A549 (cell line): Measurements from ENCODE around the gene CACNG7. TPM values are rescaled to one million over a fixed set of nuclear protein-coding genes. Genes with fewer than 3 reads are reported as not detected.

Experiments
- ATAC-seq, 2 experiments: fragments of 200-7000 bp in 1 of 2; fragments of >200 bp in 1 of 2; cut with Nextera tagmentation in 1 of 2; cut with Tn5 transposase in 1 of 2; 3 replicates each; pipeline versions ENCODE4 v1.8.0 to v1.9.1; 2018 to 2020; ENCODE audit warnings: mild to moderate bottlenecking in 1 of 2, moderate library complexity in 1 of 2
- CTCF ChIA-PET: fragments of 300-600 bp; sonication (Branson Sonifier 250); formaldehyde crosslinking; extraction: SDS; loops from one replicate; lab custom pipeline; 2021; ENCODE audit warnings: antibody characterized with exemption, inconsistent platforms; lab: Yijun Ruan, JAX
- POLR2A ChIA-PET: fragments of 350-600 bp; formaldehyde crosslinking; extraction: SDS; loops from one replicate; lab custom pipeline; 2021; ENCODE audit warnings: antibody characterized with exemption, inconsistent platforms; lab: Yijun Ruan, JAX
- DNase-seq, 2 experiments: peaks; one replicate each; pipeline versions ENCODE4 v3.0.0 to v3.0.0-alpha.2; 2011 to 2016; ENCODE audit warnings: low read depth in 1 of 2, low spot score in 1 of 2
- FAIRE-seq: peaks from 2 replicates; lab custom pipeline; 2011; peaks lifted over from hg19 to GRCh38; lab: Jason Lieb, UNC
- H3K27ac ChIP-seq, 2 experiments: fragments of >200 bp; sonication (Bioruptor Twin); formaldehyde crosslinking; 3 replicates each; pipeline ENCODE4 v1.5.1; 2016 to 2017
- H3K4me1 ChIP-seq: fragments of >200 bp; sonication (Bioruptor Twin); formaldehyde crosslinking; 3 replicates; pipeline ENCODE4 v1.6.1; 2016
- H3K4me2 ChIP-seq: fragments of >200 bp; sonication (Bioruptor Twin); formaldehyde crosslinking; 3 replicates; pipeline ENCODE4 v1.6.1; 2016
- H3K4me3 ChIP-seq: fragments of >200 bp; sonication (Bioruptor Twin); formaldehyde crosslinking; 3 replicates; pipeline ENCODE4 v1.5.1; 2016
- H3K9me3 ChIP-seq: fragments of >200 bp; sonication (Bioruptor Twin); formaldehyde crosslinking; 3 replicates; pipeline ENCODE4 v1.6.1; 2016
- CEBPB ChIP-seq, 2 experiments: fragments of >200 bp in 1 of 2; sonication (Bioruptor Twin) in 1 of 2; formaldehyde crosslinking in 1 of 2; IDR thresholded peaks; 2 replicates each; pipeline ENCODE4 v1.6.1; 2012 to 2016
- CHD2 ChIP-seq: fragments of 150-350 bp; IDR thresholded peaks from 2 replicates; pipeline ENCODE4 v1.6.1; 2014; ENCODE audit warnings: low read length; ENCODE audit not compliant: partially characterized antibody
- ESRRA ChIP-seq: fragments of 150-350 bp; IDR thresholded peaks from 2 replicates; pipeline ENCODE4 v1.6.1; 2014; ENCODE audit warnings: mild to moderate bottlenecking, low read length, borderline replicate concordance
- FOSB ChIP-seq: fragments of 250-450 bp; sonication (Bioruptor Pico); IDR thresholded peaks from 2 replicates; pipeline ENCODE4 v1.5.0; 2020; ENCODE audit warnings: mild to moderate bottlenecking, moderate library complexity
- FOXS1 ChIP-seq: fragments of 250-450 bp; sonication (Bioruptor Pico); IDR thresholded peaks from 2 replicates; pipeline ENCODE4 v1.5.0; 2020; ENCODE audit warnings: mild to moderate bottlenecking, moderate library complexity
- GATA3 ChIP-seq: IDR thresholded peaks from 2 replicates; pipeline ENCODE4 v1.6.1; 2012; ENCODE audit warnings: borderline replicate concordance
- HEYL ChIP-seq: fragments of 250-450 bp; sonication (Bioruptor Pico); IDR thresholded peaks from 2 replicates; pipeline ENCODE4 v1.8.0; 2021; ENCODE audit warnings: mild to moderate bottlenecking, moderate library complexity
- HMGXB4 ChIP-seq: fragments of 250-450 bp; sonication (Bioruptor Pico); IDR thresholded peaks from 2 replicates; pipeline ENCODE4 v1.5.0; 2021; ENCODE audit warnings: mild to moderate bottlenecking, moderate library complexity, borderline replicate concordance
- KDM5A ChIP-seq: fragments of 200-600 bp; sonication (generic); IDR thresholded peaks from 2 replicates; pipeline ENCODE4 v1.6.1; 2016; ENCODE audit warnings: antibody characterized with exemption, mild to moderate bottlenecking
- MYC ChIP-seq: IDR thresholded peaks from 2 replicates; pipeline ENCODE4 v1.6.1; 2012; ENCODE audit warnings: mild to moderate bottlenecking, inconsistent platforms, low read length, improper control_type of control experiment, borderline replicate concordance
- POLR2A ChIP-seq: IDR thresholded peaks from 2 replicates; pipeline ENCODE4 v1.6.1; 2012; ENCODE audit warnings: mild to moderate bottlenecking, low read length
- WGBS: methylation state at CpG from one replicate; pipeline ENCODE4 v1.1.6; 2017; ENCODE audit errors: missing lambda C conversion rate; 5-methylcytosine and 5-hydroxymethylcytosine counted together
- polyA plus RNA-seq, 4 experiments: library from polyadenylated mRNA; depleted of rRNA in 3 of 4; stranded (reverse); fragments of >200 nt; fragmentation: RNase III in 1 of 4; extraction: RNeasy Plus Mini Kit Qiagen cat#74134 plus additional on column Dnase treatment in 1 of 4; gene quantifications; 2 replicates in 3 of 4; 3 replicates in 1 of 4; pipeline ENCODE4 v1.2.3, GENCODE V29; 2011 to 2017
- TF ChIP-seq, protein P1 (sequence below): IDR thresholded peaks from 2 replicates; pipeline ENCODE4 v1.6.1; 2012

CACNG7 gene
- polyA plus RNA-seq, 2 of the 4 experiments (the other 2 are of a cell fraction) = 7.6 to 11.5 TPM

GRCh38 chr19:53992815-53993214 lies 83.7 kb downstream of the CACNG7 start:
- DNase-seq (no peak), FAIRE-seq (no peak), ATAC-seq (no peak)
- no peak for TF ChIP-seq KDM5A
- TF ChIP-seq CHD2 = no peak
- TF ChIP-seq POLR2A = no peak
- TF ChIP-seq FOSB (CRISPR knock-in tag) = no peak
- no peak for TF ChIP-seq HMGXB4 (CRISPR knock-in tag)
- no peak for TF ChIP-seq ESRRA
- no peak for TF ChIP-seq MYC
- no peak for TF ChIP-seq FOXS1 (CRISPR knock-in tag)
- no peak for TF ChIP-seq HEYL
- no peak for TF ChIP-seq CEBPB (IDR thresholded peaks at IDR 0.05)
- Histone ChIP-seq H3K4me1 (peaks cover 62% of the 10 kb centered on the region), H3K27ac (peak overlapping the region; percentile 93 to 97), H3K9me3 (no peaks in the 10 kb centered on the region), H3K4me2 (peak overlapping the region; percentile 86; the same call in 2 of the 3 replicates), H3K4me3 (no peak overlapping the region)
- WGBS = 92% methylated on average over 40 of the region's 43 CpGs
- ChIA-PET CTCF (interaction anchor here (1.1 to 4.6 kb wide), 10 partner anchors 12 to 184 kb away, joined by 3 to 45 read pairs (median 4); no protein-coding TSS in a partner anchor), POLR2A (interaction anchor here (1.1 kb wide), 1 partner anchor 12 kb away, joined by 3 read pairs; no protein-coding TSS in a partner anchor)

DNA sequence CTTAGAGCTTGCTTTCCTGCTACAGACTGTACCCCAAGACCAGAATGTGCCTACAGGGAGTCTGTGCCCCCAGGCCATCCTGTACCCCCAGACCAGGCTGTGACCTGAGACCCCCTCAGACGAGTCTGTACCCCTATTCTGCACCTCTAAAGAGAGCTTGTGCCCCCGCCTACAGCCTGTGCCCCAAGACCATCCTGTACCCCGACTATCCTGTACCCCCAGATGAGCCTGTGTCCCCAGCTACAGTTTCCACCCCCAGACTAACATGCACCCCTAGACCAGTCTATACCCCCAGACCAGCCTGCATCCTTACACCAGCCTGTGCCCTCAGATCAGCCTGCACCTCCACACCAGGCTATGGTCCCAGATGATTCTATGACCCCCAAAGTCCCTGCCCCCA lies 84.4 kb downstream of the CACNG7 start:
- peaks cover 62% of the 10 kb centered on the region for H3K4me1 ChIP-seq
- DNase-seq (no peak), FAIRE-seq (no peak), ATAC-seq (no peak)
- H3K4me2 ChIP-seq = peak overlapping the region; percentile 86
- H3K4me3 ChIP-seq = no peak overlapping the region
- ChIA-PET POLR2A (interaction anchor here (1.1 kb wide), 1 partner anchor 13 kb away, joined by 3 read pairs; no protein-coding TSS in a partner anchor), CTCF (interaction anchor here (1.1 to 4.6 kb wide), 14 partner anchors 9 to 185 kb away, joined by 3 to 45 read pairs (median 4); no protein-coding TSS in a partner anchor)
- WGBS = 61% methylated on average over 3 of the region's 3 CpGs
- peak overlapping the region; percentile 93 to 97 for H3K27ac ChIP-seq
- TF ChIP-seq, protein P1, sequence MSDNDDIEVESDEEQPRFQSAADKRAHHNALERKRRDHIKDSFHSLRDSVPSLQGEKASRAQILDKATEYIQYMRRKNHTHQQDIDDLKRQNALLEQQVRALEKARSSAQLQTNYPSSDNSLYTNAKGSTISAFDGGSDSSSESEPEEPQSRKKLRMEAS = no peak
- TF ChIP-seq GATA3 = no peak
- no peaks in the 10 kb centered on the region for H3K9me3 ChIP-seq

Other genes starting within 250 kb of the CACNG7 start
- gene NLRP12, start 85.0 kb upstream of the CACNG7 start, polyA plus RNA-seq (2011; rRNA removed) = 0.03 and 0.04 TPM in 2 replicates
- gene NLRP12, start 85.0 kb upstream of the CACNG7 start, polyA plus RNA-seq (2017; fragmentation: RNase III; extraction: RNeasy Plus Mini Kit Qiagen cat#74134 plus additional on column Dnase treatment) = 0.03 TPM in 1 of 3 replicates, not detected in the others
- 37.7 and 56.1 TPM in 2 replicates for gene MYADM, start 41.4 kb upstream of the CACNG7 start, polyA plus RNA-seq (2011; rRNA removed)
- 90.4 to 103 TPM (median 90.7 TPM) in 3 replicates for gene MYADM, start 41.4 kb upstream of the CACNG7 start, polyA plus RNA-seq (2017; fragmentation: RNase III; extraction: RNeasy Plus Mini Kit Qiagen cat#74134 plus additional on column Dnase treatment)
- gene PRKCG, start 27.1 kb upstream of the CACNG7 start, polyA plus RNA-seq (2011; rRNA removed) = 0.61 and 0.79 TPM in 2 replicates
- 0.81 to 0.96 TPM (median 0.81 TPM) in 3 replicates for gene PRKCG, start 27.1 kb upstream of the CACNG7 start, polyA plus RNA-seq (2017; fragmentation: RNase III; extraction: RNeasy Plus Mini Kit Qiagen cat#74134 plus additional on column Dnase treatment)
- gene CACNG8, start 53.7 kb downstream of the CACNG7 start, polyA plus RNA-seq (2011; rRNA removed) = 1.1 and 1.5 TPM in 2 replicates
- gene CACNG8, start 53.7 kb downstream of the CACNG7 start, polyA plus RNA-seq (2017; fragmentation: RNase III; extraction: RNeasy Plus Mini Kit Qiagen cat#74134 plus additional on column Dnase treatment) = 4.6 to 6.9 TPM (median 5.8 TPM) in 3 replicates
- gene CACNG6, start 82.4 kb downstream of the CACNG7 start, polyA plus RNA-seq (2011; rRNA removed) = 15.6 and 16.2 TPM in 2 replicates
- gene CACNG6, start 82.4 kb downstream of the CACNG7 start, polyA plus RNA-seq (2017; fragmentation: RNase III; extraction: RNeasy Plus Mini Kit Qiagen cat#74134 plus additional on column Dnase treatment) = 4.4 to 8.2 TPM (median 7.3 TPM) in 3 replicates
- gene VSTM1, start 154.6 kb downstream of the CACNG7 start, polyA plus RNA-seq (2011; rRNA removed) = 0.25 and 0.28 TPM in 2 replicates
- gene VSTM1, start 154.6 kb downstream of the CACNG7 start, polyA plus RNA-seq (2017; fragmentation: RNase III; extraction: RNeasy Plus Mini Kit Qiagen cat#74134 plus additional on column Dnase treatment) = 0.50 to 0.94 TPM (median 0.53 TPM) in 3 replicates
- not detected in 2 replicates for gene TARM1, start 172.1 kb downstream of the CACNG7 start, polyA plus RNA-seq (2011; rRNA removed)
- not detected in 3 replicates for gene TARM1, start 172.1 kb downstream of the CACNG7 start, polyA plus RNA-seq (2017; fragmentation: RNase III; extraction: RNeasy Plus Mini Kit Qiagen cat#74134 plus additional on column Dnase treatment)
- 0.26 and 0.33 TPM in 2 replicates for gene OSCAR, start 191.5 kb downstream of the CACNG7 start, polyA plus RNA-seq (2011; rRNA removed)
- gene OSCAR, start 191.5 kb downstream of the CACNG7 start, polyA plus RNA-seq (2017; fragmentation: RNase III; extraction: RNeasy Plus Mini Kit Qiagen cat#74134 plus additional on column Dnase treatment) = 0.28 to 0.63 TPM (median 0.31 TPM) in 3 replicates
- 36.5 and 43.5 TPM in 2 replicates for gene NDUFA3, start 193.6 kb downstream of the CACNG7 start, polyA plus RNA-seq (2011; rRNA removed)
- gene NDUFA3, start 193.6 kb downstream of the CACNG7 start, polyA plus RNA-seq (2017; fragmentation: RNase III; extraction: RNeasy Plus Mini Kit Qiagen cat#74134 plus additional on column Dnase treatment) = 188 to 198 TPM (median 190 TPM) in 3 replicates
- gene TFPT, start 206.4 kb downstream of the CACNG7 start, polyA plus RNA-seq (2011; rRNA removed) = 10.8 and 16.1 TPM in 2 replicates
- gene TFPT, start 206.4 kb downstream of the CACNG7 start, polyA plus RNA-seq (2017; fragmentation: RNase III; extraction: RNeasy Plus Mini Kit Qiagen cat#74134 plus additional on column Dnase treatment) = 26.1 to 29.2 TPM (median 26.6 TPM) in 3 replicates
- 66.9 and 69.8 TPM in 2 replicates for gene PRPF31, start 206.5 kb downstream of the CACNG7 start, polyA plus RNA-seq (2011; rRNA removed)
- 164 to 169 TPM (median 164 TPM) in 3 replicates for gene PRPF31, start 206.5 kb downstream of the CACNG7 start, polyA plus RNA-seq (2017; fragmentation: RNase III; extraction: RNeasy Plus Mini Kit Qiagen cat#74134 plus additional on column Dnase treatment)
- gene CNOT3, start 228.5 kb downstream of the CACNG7 start, polyA plus RNA-seq (2011; rRNA removed) = 24.9 and 28.3 TPM in 2 replicates
- 59.2 to 62.6 TPM (median 62.4 TPM) in 3 replicates for gene CNOT3, start 228.5 kb downstream of the CACNG7 start, polyA plus RNA-seq (2017; fragmentation: RNase III; extraction: RNeasy Plus Mini Kit Qiagen cat#74134 plus additional on column Dnase treatment)